H9 (cell line): ENCODE data around the gene CDH1. TPM values are rescaled to one million over a fixed set of nuclear protein-coding genes. Genes with fewer than 3 reads are reported as not detected.

Experiments
- DNase-seq: peaks from one replicate; pipeline ENCODE4 v3.0.0-alpha.2; 2017
- H2AFZ ChIP-seq: one replicate; pipeline ENCODE4 v1.6.1; 2013; ENCODE audit warnings: mild to moderate bottlenecking, low read length, control low read depth, moderate library complexity
- H2AK5ac ChIP-seq: 2 replicates; pipeline ENCODE4 v1.6.1; 2013; ENCODE audit warnings: low read length, control low read depth, mixed read lengths; ENCODE audit not compliant: insufficient read length
- H2BK120ac ChIP-seq: one replicate; pipeline ENCODE4 v1.6.1; 2013; ENCODE audit warnings: low read depth, mild to moderate bottlenecking, low read length, control low read depth, inconsistent platforms; ENCODE audit not compliant: poor library complexity, severe bottlenecking
- H2BK12ac ChIP-seq: 2 replicates; pipeline ENCODE4 v1.6.1; 2013; ENCODE audit warnings: low read length, control low read depth, mixed read lengths, low read depth; ENCODE audit not compliant: insufficient read length
- H2BK15ac ChIP-seq: 2 replicates; pipeline ENCODE4 v1.6.1; 2013; ENCODE audit warnings: low read depth, low read length, control low read depth
- H2BK20ac ChIP-seq: one replicate; pipeline ENCODE4 v1.6.1; 2013; ENCODE audit warnings: low read depth, mild to moderate bottlenecking, low read length, control low read depth, inconsistent platforms; ENCODE audit not compliant: poor library complexity, severe bottlenecking
- H2BK5ac ChIP-seq: 2 replicates; pipeline ENCODE4 v1.6.1; 2013; ENCODE audit warnings: low read length, control low read depth, mixed read lengths; ENCODE audit not compliant: insufficient read length
- H3K14ac ChIP-seq: 2 replicates; pipeline ENCODE4 v1.6.1; 2013; ENCODE audit warnings: low read length, control low read depth; ENCODE audit not compliant: insufficient read depth
- H3K18ac ChIP-seq: 2 replicates; pipeline ENCODE4 v1.6.1; 2013; ENCODE audit warnings: low read depth, mild to moderate bottlenecking, mixed read lengths, low read length, control low read depth; ENCODE audit not compliant: insufficient read length
- H3K23ac ChIP-seq: 2 replicates; pipeline ENCODE4 v1.6.1; 2013; ENCODE audit warnings: low read length, control low read depth, mixed read lengths, low read depth; ENCODE audit not compliant: insufficient read length
- H3K23me2 ChIP-seq: 2 replicates; pipeline ENCODE4 v1.6.1; 2013; ENCODE audit warnings: low read depth, mild to moderate bottlenecking, mixed read lengths, low read length, control low read depth; ENCODE audit not compliant: insufficient read length, poor library complexity, severe bottlenecking
- H3K27ac ChIP-seq: 2 replicates; pipeline ENCODE4 v1.5.1; 2013; ENCODE audit warnings: low read length, control low read depth, mixed read lengths, low read depth; ENCODE audit not compliant: insufficient read length
- H3K27me3 ChIP-seq: 2 replicates; pipeline ENCODE4 v1.6.1; 2013; ENCODE audit warnings: low read length, control low read depth, inconsistent platforms; ENCODE audit not compliant: insufficient read depth
- H3K4ac ChIP-seq: 2 replicates; pipeline ENCODE4 v1.6.1; 2013; ENCODE audit warnings: low read depth, mild to moderate bottlenecking, control low read depth, inconsistent platforms, low read length, moderate library complexity
- H3K4me1 ChIP-seq: 2 replicates; pipeline ENCODE4 v1.6.1; 2013; ENCODE audit warnings: low read length, control low read depth, inconsistent platforms; ENCODE audit not compliant: insufficient read depth
- H3K4me2 ChIP-seq: 2 replicates; pipeline ENCODE4 v1.6.1; 2013; ENCODE audit warnings: low read length, control low read depth, mixed read lengths; ENCODE audit not compliant: insufficient read length, insufficient read depth
- H3K56ac ChIP-seq: 2 replicates; pipeline ENCODE4 v1.6.1; 2013; ENCODE audit warnings: low read depth, mild to moderate bottlenecking, mixed read lengths, low read length, control low read depth; ENCODE audit not compliant: insufficient read length
- H3K79me1 ChIP-seq: 2 replicates; pipeline ENCODE4 v1.6.1; 2013; ENCODE audit warnings: low read depth, mild to moderate bottlenecking, moderate library complexity, low read length, control low read depth, inconsistent platforms; ENCODE audit not compliant: insufficient read depth, poor library complexity, severe bottlenecking
- H3K79me2 ChIP-seq: 2 replicates; pipeline ENCODE4 v1.6.1; 2013; ENCODE audit warnings: low read length, control low read depth, inconsistent platforms; ENCODE audit not compliant: insufficient read depth
- H3K9ac ChIP-seq: 2 replicates; pipeline ENCODE4 v1.6.1; 2013; ENCODE audit warnings: low read length, control low read depth, mixed read lengths; ENCODE audit not compliant: insufficient read length; ENCODE audit errors: extremely low read depth
- H3K9me3 ChIP-seq: one replicate; pipeline ENCODE4 v1.6.1; 2013; ENCODE audit warnings: low read depth, low read length, inconsistent platforms; ENCODE audit not compliant: control insufficient read depth
- H3T11ph ChIP-seq: one replicate; pipeline ENCODE4 v1.6.1; 2013; ENCODE audit warnings: mild to moderate bottlenecking, low read length, control low read depth, inconsistent platforms
- H4K20me1 ChIP-seq: one replicate; pipeline ENCODE4 v1.6.1; 2013; ENCODE audit not compliant: control insufficient read depth, insufficient read length, insufficient read depth
- H4K5ac ChIP-seq: 2 replicates; pipeline ENCODE4 v1.6.1; 2013; ENCODE audit warnings: low read depth, mild to moderate bottlenecking, mixed read lengths, low read length, control low read depth; ENCODE audit not compliant: insufficient read length
- H4K8ac ChIP-seq: replicated peaks from 2 replicates; pipeline ENCODE4 v1.6.1; 2013; ENCODE audit warnings: low read length, control low read depth, mixed read lengths, low read depth; ENCODE audit not compliant: insufficient read length
- H4K91ac ChIP-seq: 2 replicates; pipeline ENCODE4 v1.6.1; 2013; ENCODE audit warnings: low read depth, mild to moderate bottlenecking, moderate library complexity, mixed read lengths, low read length, control low read depth; ENCODE audit not compliant: insufficient read length
- H3K27ac Mint-ChIP-seq, 3 experiments: 2 replicates in 2 of 3; 3 replicates in 1 of 3; pipeline ENCODE4 v1.8.0; 2020 to 2021; ENCODE audit warnings: mixed read lengths in 3 of 3, mild to moderate bottlenecking in 1 of 3, moderate library complexity in 1 of 3
- H3K27me3 Mint-ChIP-seq: 2 replicates; pipeline ENCODE4 v1.8.0; 2021; ENCODE audit warnings: low read depth, mild to moderate bottlenecking, moderate library complexity, mixed read lengths
- H3K36me3 Mint-ChIP-seq, 3 experiments: 2 replicates in 2 of 3; 3 replicates in 1 of 3; pipeline ENCODE4 v1.8.0; 2020 to 2021; ENCODE audit warnings: low read depth in 3 of 3, mixed read lengths in 3 of 3; ENCODE audit not compliant: insufficient read depth in 1 of 3
- H3K4me1 Mint-ChIP-seq, 2 experiments: 2 replicates each; pipeline ENCODE4 v1.8.0; 2020; ENCODE audit warnings: mixed read lengths in 2 of 2
- H3K4me3 Mint-ChIP-seq, 2 experiments: 2 replicates in 1 of 2; 3 replicates in 1 of 2; pipeline ENCODE4 v1.8.0; 2020 to 2021; ENCODE audit warnings: mild to moderate bottlenecking in 2 of 2, mixed read lengths in 2 of 2, moderate library complexity in 1 of 2
- H3K9me3 Mint-ChIP-seq, 2 experiments: 2 replicates in 1 of 2; 3 replicates in 1 of 2; pipeline ENCODE4 v1.8.0; 2020; ENCODE audit warnings: mild to moderate bottlenecking in 2 of 2, mixed read lengths in 2 of 2, moderate library complexity in 1 of 2
- CTCF ChIP-seq: fragments of 200-600 bp; sonication (generic); conservative IDR thresholded peaks from 3 replicates; pipeline ENCODE4 v1.8.0; 2021; ENCODE audit warnings: antibody characterized with exemption, mild to moderate bottlenecking
- WGBS: extraction: QIAGEN DNeasy Blood & Tissue Kit; methylation state at CpG from one replicate; pipeline ENCODE4 v1.1.7; 2013; ENCODE audit warnings: missing lambda C conversion rate, low lambda C conversion rate, mixed read lengths; ENCODE audit not compliant: insufficient read length; ENCODE audit errors: extremely low coverage; 5-methylcytosine and 5-hydroxymethylcytosine counted together
- total RNA-seq: library from RNA; stranded (reverse); gene quantifications from 2 replicates; pipeline ENCODE4 v1.2.1, GENCODE V29; 2021

The CDH1 gene
- total RNA-seq, 1 experiment from 2014 or later: 237 TPM

GRCh38 chr16:68713361-68713760, 23.7 kb upstream of the CDH1 start:
- Histone ChIP-seq H2BK15ac (no peak overlapping the region), H3K27me3 (no peaks in the 10 kb centered on the region)

More at GRCh38 chr16:68713361-68713760, 23.7 kb upstream of the CDH1 start:
- no peaks in the 10 kb centered on the region for H3K79me2 ChIP-seq
- Mint-ChIP-seq H3K4me3 (no peak overlapping the region), H3K9me3 (peaks cover 2 to 3% of the 10 kb centered on the region in 2 experiments; a peak in 2 of 5 replicates), H3K4me1 (peaks cover 25 to 40% of the 10 kb centered on the region in 2 experiments), H3K27ac (peak overlapping the region; percentile 30 to 54 (median 46); a peak in 5 of 7 replicates), H3K27me3 (no peaks in the 10 kb centered on the region), H3K36me3 (peaks cover 0 to 2% (median 0%) of the 10 kb centered on the region in 3 experiments; a peak in 4 of 7 replicates)
- no peak overlapping the region for H3K9ac ChIP-seq
- H3K14ac ChIP-seq: no peak overlapping the region; the same call in 1 of the 2 replicates
- no peak overlapping the region for H3K23ac ChIP-seq
- H3K56ac ChIP-seq: no peak overlapping the region
- no peak overlapping the region for H2AFZ ChIP-seq
- no peak overlapping the region for H2BK120ac ChIP-seq
- H3K23me2 ChIP-seq: no peaks in the 10 kb centered on the region
- no peak overlapping the region for H2BK5ac ChIP-seq
- H4K8ac ChIP-seq: no peak overlapping the region
- H4K20me1 ChIP-seq: no peaks in the 10 kb centered on the region
- no peak overlapping the region for H3K18ac ChIP-seq
- no peak overlapping the region for H2BK20ac ChIP-seq
- TF ChIP-seq CTCF: no peak
- no peaks in the 10 kb centered on the region for H3K9me3 ChIP-seq
- no peak overlapping the region for H3K4ac ChIP-seq
- H3K4me1 ChIP-seq: no peaks in the 10 kb centered on the region
- no CpG with 5 or more reads among the region's 6 CpGs for WGBS
- no peaks in the 10 kb centered on the region for H3K79me1 ChIP-seq
- H2AK5ac ChIP-seq: no peak overlapping the region
- H4K5ac ChIP-seq: no peak overlapping the region
- no peak overlapping the region for H3K4me2 ChIP-seq
- no peak overlapping the region for H3T11ph ChIP-seq
- no peak overlapping the region for H3K27ac ChIP-seq
- no peak overlapping the region for H4K91ac ChIP-seq
- no peak for DNase-seq
- no peak overlapping the region for H2BK12ac ChIP-seq
